HepG2 (cell line): ENCODE measurements around the gene WDR48. TPM values are rescaled to one million over a fixed set of nuclear protein-coding genes. Genes with fewer than 3 reads are reported as not detected.

Experiments
- DPF2 ChIP-seq: sonication (generic); formaldehyde crosslinking; IDR thresholded peaks from 2 replicates; pipeline ENCODE4 v1.4.0; 2020; ENCODE audit warnings: mild to moderate bottlenecking, low read depth, missing genetic modification reagents, borderline replicate concordance
- FOSL1 ChIP-seq: sonication (generic); formaldehyde crosslinking; IDR thresholded peaks from 2 replicates; pipeline ENCODE4 v1.9.0; 2021; ENCODE audit warnings: missing genetic modification reagents, borderline replicate concordance
- HOXA5 ChIP-seq: sonication (generic); formaldehyde crosslinking; IDR thresholded peaks from 2 replicates; pipeline ENCODE4 v1.4.0; 2020; ENCODE audit warnings: missing genetic modification reagents
- NBN ChIP-seq: fragments of 450-650 bp; conservative IDR thresholded peaks from 2 replicates; pipeline ENCODE4 v1.6.1; 2017
- RELA ChIP-seq: sonication (generic); formaldehyde crosslinking; IDR thresholded peaks from 2 replicates; pipeline ENCODE4 v1.4.0; 2020; ENCODE audit warnings: missing genetic modification reagents
- ZNF709 ChIP-seq: sonication (generic); formaldehyde crosslinking; IDR thresholded peaks from 2 replicates; pipeline ENCODE4 v1.5.0; 2020; ENCODE audit warnings: mild to moderate bottlenecking, missing genetic modification reagents
- polyA plus RNA-seq, 8 experiments: library from polyadenylated mRNA; depleted of rRNA in 3 of 8; stranded (reverse) in 7 of 8; unstranded in 1 of 8; fragments of >200 nt; fragmentation: Illumina TruSeq in 4 of 8; extraction: Trizol in 4 of 8; gene quantifications; 2 replicates each; pipeline versions ENCODE4 v1.2.1 to v1.2.3, GENCODE V29; 2011 to 2016; ENCODE audit warnings: low read depth in 4 of 8, missing spikeins in 1 of 8, mixed read lengths in 1 of 8; ENCODE audit not compliant: insufficient read depth in 1 of 8
- total RNA-seq, 5 experiments: library from RNA; depleted of rRNA; stranded (reverse); fragments of >200 nt; fragmentation: Illumina TruSeq; extraction: Trizol; gene quantifications; 2 replicates each; pipeline ENCODE4 v1.2.3, GENCODE V29; 2016; ENCODE audit warnings: low read depth in 1 of 5
- TF ChIP-seq, protein P1 (sequence below): sonication (generic); formaldehyde crosslinking; IDR thresholded peaks from 2 replicates; pipeline ENCODE4 v1.4.0; 2020; ENCODE audit warnings: mild to moderate bottlenecking, missing genetic modification reagents
- TF ChIP-seq, protein P2 (sequence below): sonication (generic); formaldehyde crosslinking; IDR thresholded peaks from 2 replicates; pipeline ENCODE4 v1.4.0; 2020; ENCODE audit warnings: missing genetic modification reagents, borderline replicate concordance
- TF ChIP-seq, protein P3 (sequence below): sonication (generic); formaldehyde crosslinking; IDR thresholded peaks from 2 replicates; pipeline ENCODE4 v1.8.1; 2023; ENCODE audit warnings: mild to moderate bottlenecking, missing genetic modification reagents
- TF ChIP-seq, protein P4 (sequence below): sonication (generic); formaldehyde crosslinking; conservative IDR thresholded peaks from 2 replicates; pipeline ENCODE4 v1.8.0; 2022; ENCODE audit warnings: low read depth, missing genetic modification reagents
- TF ChIP-seq, protein P5 (sequence below): sonication (generic); formaldehyde crosslinking; IDR thresholded peaks from 2 replicates; pipeline ENCODE4 v1.8.0; 2022; ENCODE audit warnings: mild to moderate bottlenecking, missing genetic modification reagents, borderline replicate concordance
- TF ChIP-seq, protein P6 (sequence below): sonication (generic); formaldehyde crosslinking; conservative IDR thresholded peaks from 2 replicates; pipeline ENCODE4 v1.8.0; 2022; ENCODE audit warnings: missing genetic modification reagents

WDR48 gene
- total and polyA plus RNA-seq, 2 of the 13 experiments (the other 11 are each of a cell fraction or from before 2014, with no cell fraction given) = 29.2 to 31.2 TPM

DNA sequence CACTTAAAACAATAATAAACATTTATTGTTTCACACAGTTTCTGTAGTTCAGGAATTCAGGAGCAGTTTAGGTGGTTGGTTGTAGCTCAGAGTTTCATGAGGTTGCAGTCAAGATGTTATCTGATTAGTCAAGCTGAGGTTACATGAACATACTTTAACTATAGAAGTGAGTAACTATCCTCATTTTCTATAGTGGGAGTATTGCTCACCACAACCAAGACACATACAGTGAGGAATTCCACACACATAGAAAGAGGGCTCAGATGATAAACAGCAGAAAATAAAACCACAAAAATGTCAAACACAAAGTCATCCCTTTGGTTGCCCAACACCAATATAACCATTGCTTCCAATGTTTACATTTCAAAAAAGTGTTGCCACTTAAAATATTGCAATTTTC lies 13.7 kb upstream of the WDR48 start (continued):
- TF ChIP-seq, protein P1, sequence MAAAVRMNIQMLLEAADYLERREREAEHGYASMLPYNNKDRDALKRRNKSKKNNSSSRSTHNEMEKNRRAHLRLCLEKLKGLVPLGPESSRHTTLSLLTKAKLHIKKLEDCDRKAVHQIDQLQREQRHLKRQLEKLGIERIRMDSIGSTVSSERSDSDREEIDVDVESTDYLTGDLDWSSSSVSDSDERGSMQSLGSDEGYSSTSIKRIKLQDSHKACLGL = no peak
- no peak for TF ChIP-seq HOXA5
- no peak for TF ChIP-seq NBN
- TF ChIP-seq FOSL1 (CRISPR knock-in tag) = no peak
- no peak for TF ChIP-seq RELA (CRISPR knock-in tag)
- no peak for TF ChIP-seq DPF2
- TF ChIP-seq, protein P2, sequence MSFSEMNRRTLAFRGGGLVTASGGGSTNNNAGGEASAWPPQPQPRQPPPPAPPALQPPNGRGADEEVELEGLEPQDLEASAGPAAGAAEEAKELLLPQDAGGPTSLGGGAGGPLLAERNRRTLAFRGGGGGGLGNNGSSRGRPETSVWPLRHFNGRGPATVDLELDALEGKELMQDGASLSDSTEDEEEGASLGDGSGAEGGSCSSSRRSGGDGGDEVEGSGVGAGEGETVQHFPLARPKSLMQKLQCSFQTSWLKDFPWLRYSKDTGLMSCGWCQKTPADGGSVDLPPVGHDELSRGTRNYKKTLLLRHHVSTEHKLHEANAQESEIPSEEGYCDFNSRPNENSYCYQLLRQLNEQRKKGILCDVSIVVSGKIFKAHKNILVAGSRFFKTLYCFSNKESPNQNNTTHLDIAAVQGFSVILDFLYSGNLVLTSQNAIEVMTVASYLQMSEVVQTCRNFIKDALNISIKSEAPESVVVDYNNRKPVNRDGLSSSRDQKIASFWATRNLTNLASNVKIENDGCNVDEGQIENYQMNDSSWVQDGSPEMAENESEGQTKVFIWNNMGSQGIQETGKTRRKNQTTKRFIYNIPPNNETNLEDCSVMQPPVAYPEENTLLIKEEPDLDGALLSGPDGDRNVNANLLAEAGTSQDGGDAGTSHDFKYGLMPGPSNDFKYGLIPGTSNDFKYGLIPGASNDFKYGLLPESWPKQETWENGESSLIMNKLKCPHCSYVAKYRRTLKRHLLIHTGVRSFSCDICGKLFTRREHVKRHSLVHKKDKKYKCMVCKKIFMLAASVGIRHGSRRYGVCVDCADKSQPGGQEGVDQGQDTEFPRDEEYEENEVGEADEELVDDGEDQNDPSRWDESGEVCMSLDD (CRISPR knock-in tag) = no peak
- TF ChIP-seq, protein P3, sequence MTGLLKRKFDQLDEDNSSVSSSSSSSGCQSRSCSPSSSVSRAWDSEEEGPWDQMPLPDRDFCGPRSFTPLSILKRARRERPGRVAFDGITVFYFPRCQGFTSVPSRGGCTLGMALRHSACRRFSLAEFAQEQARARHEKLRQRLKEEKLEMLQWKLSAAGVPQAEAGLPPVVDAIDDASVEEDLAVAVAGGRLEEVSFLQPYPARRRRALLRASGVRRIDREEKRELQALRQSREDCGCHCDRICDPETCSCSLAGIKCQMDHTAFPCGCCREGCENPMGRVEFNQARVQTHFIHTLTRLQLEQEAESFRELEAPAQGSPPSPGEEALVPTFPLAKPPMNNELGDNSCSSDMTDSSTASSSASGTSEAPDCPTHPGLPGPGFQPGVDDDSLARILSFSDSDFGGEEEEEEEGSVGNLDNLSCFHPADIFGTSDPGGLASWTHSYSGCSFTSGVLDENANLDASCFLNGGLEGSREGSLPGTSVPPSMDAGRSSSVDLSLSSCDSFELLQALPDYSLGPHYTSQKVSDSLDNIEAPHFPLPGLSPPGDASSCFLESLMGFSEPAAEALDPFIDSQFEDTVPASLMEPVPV (CRISPR knock-in tag) = no peak
- TF ChIP-seq, protein P4, sequence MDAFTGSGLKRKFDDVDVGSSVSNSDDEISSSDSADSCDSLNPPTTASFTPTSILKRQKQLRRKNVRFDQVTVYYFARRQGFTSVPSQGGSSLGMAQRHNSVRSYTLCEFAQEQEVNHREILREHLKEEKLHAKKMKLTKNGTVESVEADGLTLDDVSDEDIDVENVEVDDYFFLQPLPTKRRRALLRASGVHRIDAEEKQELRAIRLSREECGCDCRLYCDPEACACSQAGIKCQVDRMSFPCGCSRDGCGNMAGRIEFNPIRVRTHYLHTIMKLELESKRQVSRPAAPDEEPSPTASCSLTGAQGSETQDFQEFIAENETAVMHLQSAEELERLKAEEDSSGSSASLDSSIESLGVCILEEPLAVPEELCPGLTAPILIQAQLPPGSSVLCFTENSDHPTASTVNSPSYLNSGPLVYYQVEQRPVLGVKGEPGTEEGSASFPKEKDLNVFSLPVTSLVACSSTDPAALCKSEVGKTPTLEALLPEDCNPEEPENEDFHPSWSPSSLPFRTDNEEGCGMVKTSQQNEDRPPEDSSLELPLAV (CRISPR knock-in tag) = no peak
- TF ChIP-seq, protein P5, sequence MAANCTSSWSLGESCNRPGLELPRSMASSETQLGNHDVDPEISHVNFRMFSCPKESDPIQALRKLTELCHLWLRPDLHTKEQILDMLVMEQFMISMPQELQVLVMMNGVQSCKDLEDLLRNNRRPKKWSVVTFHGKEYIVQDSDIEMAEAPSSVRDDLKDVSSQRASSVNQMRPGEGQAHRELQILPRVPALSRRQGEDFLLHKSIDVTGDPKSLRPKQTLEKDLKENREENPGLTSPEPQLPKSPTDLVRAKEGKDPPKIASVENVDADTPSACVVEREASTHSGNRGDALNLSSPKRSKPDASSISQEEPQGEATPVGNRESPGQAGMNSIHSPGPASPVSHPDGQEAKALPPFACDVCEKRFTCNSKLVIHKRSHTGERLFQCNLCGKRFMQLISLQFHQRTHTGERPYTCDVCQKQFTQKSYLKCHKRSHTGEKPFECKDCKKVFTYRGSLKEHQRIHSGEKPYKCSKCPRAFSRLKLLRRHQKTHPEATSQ (CRISPR knock-in tag) = no peak
- TF ChIP-seq, protein P6, sequence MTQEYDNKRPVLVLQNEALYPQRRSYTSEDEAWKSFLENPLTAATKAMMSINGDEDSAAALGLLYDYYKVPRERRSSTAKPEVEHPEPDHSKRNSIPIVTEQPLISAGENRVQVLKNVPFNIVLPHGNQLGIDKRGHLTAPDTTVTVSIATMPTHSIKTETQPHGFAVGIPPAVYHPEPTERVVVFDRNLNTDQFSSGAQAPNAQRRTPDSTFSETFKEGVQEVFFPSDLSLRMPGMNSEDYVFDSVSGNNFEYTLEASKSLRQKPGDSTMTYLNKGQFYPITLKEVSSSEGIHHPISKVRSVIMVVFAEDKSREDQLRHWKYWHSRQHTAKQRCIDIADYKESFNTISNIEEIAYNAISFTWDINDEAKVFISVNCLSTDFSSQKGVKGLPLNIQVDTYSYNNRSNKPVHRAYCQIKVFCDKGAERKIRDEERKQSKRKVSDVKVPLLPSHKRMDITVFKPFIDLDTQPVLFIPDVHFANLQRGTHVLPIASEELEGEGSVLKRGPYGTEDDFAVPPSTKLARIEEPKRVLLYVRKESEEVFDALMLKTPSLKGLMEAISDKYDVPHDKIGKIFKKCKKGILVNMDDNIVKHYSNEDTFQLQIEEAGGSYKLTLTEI = no peak
- TF ChIP-seq ZNF709 = no peak
